ENCODE results near the gene SWAP70.

The SWAP70 gene

GRCh38 chr11:9761441-9761945 lies 97.6 kb downstream of the SWAP70 start:
- Histone ChIP-seq H3K4me2 (ENCODE audit: low read length, poor library complexity, severe bottlenecking) (no peak overlapping the region), H3K4me3 (ENCODE audit: insufficient read depth in 1 of 2, low read depth in 1 of 2, low read length in 2 of 2) (no peak overlapping the region), H3K18ac (ENCODE audit: low read depth in 1 of 2, low read length in 2 of 2) (peak overlapping the region in 1 of 2 experiments; percentile 92), H3K79me1 (replicated peaks; ENCODE audit: low read length, poor library complexity, severe bottlenecking) (peaks cover 5% of the 10 kb centered on the region), H3K14ac (ENCODE audit: low read length in 2 of 2) (no peak overlapping the region), H2AFZ (ENCODE audit: low read depth, low read length) (no peak overlapping the region), H3K9me3 (ENCODE audit: control insufficient read depth, low read length) (no peaks in the 10 kb centered on the region), H3K4ac (ENCODE audit: low read depth in 1 of 2, low read length in 2 of 2) (peak overlapping the region; percentile 25 to 35), H3K27me3 (ENCODE audit: control insufficient read depth in 1 of 2, insufficient read depth in 1 of 2, low read length in 2 of 2) (no peaks in the 10 kb centered on the region), H4K91ac (ENCODE audit: low read length) (peak overlapping the region; percentile 18), H2BK5ac (ENCODE audit: low read depth, low read length, poor library complexity, severe bottlenecking) (peak overlapping the region; percentile 47), H2BK120ac (ENCODE audit: low read depth, low read length) (peak overlapping the region; percentile 21), H4K8ac (ENCODE audit: low read length) (no peak overlapping the region), H3K4me1 (ENCODE audit: control insufficient read depth, insufficient read depth, low read depth, low read length) (peaks cover 50% of the 10 kb centered on the region), H3K27ac (ENCODE audit: low read length, poor library complexity, severe bottlenecking) (peak overlapping the region; percentile 67), H2AK5ac (ENCODE audit: low read length, severe bottlenecking) (peak overlapping the region; percentile 90), H3K9ac (ENCODE audit: low read length) (no peak overlapping the region), H3K36me3 (ENCODE audit: control insufficient read depth in 1 of 2, insufficient read depth in 2 of 2, low read depth in 1 of 2, low read length in 2 of 2) (peaks cover 0 to 2% of the 10 kb centered on the region in 2 experiments), H2BK12ac (ENCODE audit: low read length in 2 of 2) (peak overlapping the region in 1 of 2 experiments; percentile 100), H3K23ac (ENCODE audit: low read length in 2 of 2) (no peak overlapping the region), H2BK15ac (ENCODE audit: low read depth, poor library complexity, severe bottlenecking) (no peak overlapping the region)
- DNase-seq: no peak
- WGBS: 86% methylated on average over 6 of the region's 6 CpGs

DNA sequence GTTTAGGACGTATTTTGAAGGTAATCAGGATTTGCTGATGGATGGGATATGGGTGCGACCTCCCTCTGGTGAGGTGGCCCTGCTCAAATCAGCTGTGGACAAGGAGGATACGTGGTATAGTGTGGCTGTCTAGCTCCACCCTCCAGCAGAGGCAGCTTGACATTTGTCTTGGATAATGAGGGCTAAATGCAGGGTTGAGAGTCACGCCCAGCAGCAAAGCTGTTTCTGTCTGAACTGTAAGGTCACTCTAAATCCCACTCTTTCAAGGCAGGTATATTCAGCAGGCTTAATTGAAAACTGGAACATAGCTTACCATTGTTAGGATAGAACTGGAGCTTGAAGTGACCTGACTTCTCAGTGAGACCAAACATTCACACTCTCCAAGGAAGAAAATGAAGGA lies 98.7 kb downstream of the SWAP70 start:
- Histone ChIP-seq H3K4me1 (ENCODE audit: control insufficient read depth, insufficient read depth, low read depth, low read length) (peaks cover 49% of the 10 kb centered on the region), H3K27me3 (ENCODE audit: control insufficient read depth in 1 of 2, insufficient read depth in 1 of 2, low read length in 2 of 2) (no peaks in the 10 kb centered on the region), H4K8ac (ENCODE audit: low read length) (peak overlapping the region; percentile 69), H3K4ac (ENCODE audit: low read depth in 1 of 2, low read length in 2 of 2) (peak overlapping the region; percentile 16 to 35), H3K4me3 (ENCODE audit: insufficient read depth in 1 of 2, low read depth in 1 of 2, low read length in 2 of 2) (no peak overlapping the region), H2AK5ac (ENCODE audit: low read length, severe bottlenecking) (peak overlapping the region; percentile 90), H3K23ac (ENCODE audit: low read length in 2 of 2) (no peak overlapping the region), H3K9ac (ENCODE audit: low read length) (no peak overlapping the region), H3K4me2 (ENCODE audit: low read length, poor library complexity, severe bottlenecking) (no peak overlapping the region), H2BK5ac (ENCODE audit: low read depth, low read length, poor library complexity, severe bottlenecking) (no peak overlapping the region), H3K18ac (ENCODE audit: low read depth in 1 of 2, low read length in 2 of 2) (peak overlapping the region; percentile 66 to 96), H2AFZ (ENCODE audit: low read depth, low read length) (no peak overlapping the region), H2BK15ac (ENCODE audit: low read depth, poor library complexity, severe bottlenecking) (peak overlapping the region; percentile 50), H3K79me1 (replicated peaks; ENCODE audit: low read length, poor library complexity, severe bottlenecking) (peaks cover 10% of the 10 kb centered on the region), H4K91ac (ENCODE audit: low read length) (peak overlapping the region; percentile 87), H3K36me3 (ENCODE audit: control insufficient read depth in 1 of 2, insufficient read depth in 2 of 2, low read depth in 1 of 2, low read length in 2 of 2) (peaks cover 0 to 2% of the 10 kb centered on the region in 2 experiments), H2BK12ac (ENCODE audit: low read length in 2 of 2) (peak overlapping the region; percentile 81 to 100), H3K9me3 (ENCODE audit: control insufficient read depth, low read length) (no peaks in the 10 kb centered on the region), H3K14ac (ENCODE audit: low read length in 2 of 2) (peak overlapping the region in 1 of 2 experiments; percentile 93), H2BK120ac (ENCODE audit: low read depth, low read length) (peak overlapping the region; percentile 37), H3K27ac (ENCODE audit: low read length, poor library complexity, severe bottlenecking) (no peak overlapping the region)
- 98% methylated on average over 3 of the region's 4 CpGs for WGBS
- no peak for DNase-seq

GRCh38 chr11:9763301-9763700 lies 99.4 kb downstream of the SWAP70 start:
- Histone ChIP-seq H3K4ac (ENCODE audit: low read depth in 1 of 2, low read length in 2 of 2) (peak overlapping the region; percentile 40 to 97), H3K4me1 (ENCODE audit: control insufficient read depth, insufficient read depth, low read depth, low read length) (peaks cover 45% of the 10 kb centered on the region), H3K4me2 (ENCODE audit: low read length, poor library complexity, severe bottlenecking) (no peak overlapping the region), H3K9ac (ENCODE audit: low read length) (no peak overlapping the region), H3K14ac (ENCODE audit: low read length in 2 of 2) (no peak overlapping the region), H3K79me1 (replicated peaks; ENCODE audit: low read length, poor library complexity, severe bottlenecking) (peaks cover 10% of the 10 kb centered on the region), H3K27me3 (ENCODE audit: control insufficient read depth in 1 of 2, insufficient read depth in 1 of 2, low read length in 2 of 2) (no peaks in the 10 kb centered on the region), H2AFZ (ENCODE audit: low read depth, low read length) (no peak overlapping the region), H2AK5ac (ENCODE audit: low read length, severe bottlenecking) (peak overlapping the region; percentile 98), H3K27ac (ENCODE audit: low read length, poor library complexity, severe bottlenecking) (no peak overlapping the region), H4K91ac (ENCODE audit: low read length) (no peak overlapping the region), H2BK12ac (ENCODE audit: low read length in 2 of 2) (peak overlapping the region; percentile 88 to 94), H3K9me3 (ENCODE audit: control insufficient read depth, low read length) (no peaks in the 10 kb centered on the region), H3K36me3 (ENCODE audit: control insufficient read depth in 1 of 2, insufficient read depth in 2 of 2, low read depth in 1 of 2, low read length in 2 of 2) (peaks cover 0 to 2% of the 10 kb centered on the region in 2 experiments), H3K4me3 (ENCODE audit: insufficient read depth in 1 of 2, low read depth in 1 of 2, low read length in 2 of 2) (no peak overlapping the region), H3K18ac (ENCODE audit: low read depth in 1 of 2, low read length in 2 of 2) (peak overlapping the region; percentile 86 to 98), H2BK120ac (ENCODE audit: low read depth, low read length) (no peak overlapping the region), H3K23ac (ENCODE audit: low read length in 2 of 2) (no peak overlapping the region), H4K8ac (ENCODE audit: low read length) (no peak overlapping the region), H2BK5ac (ENCODE audit: low read depth, low read length, poor library complexity, severe bottlenecking) (no peak overlapping the region), H2BK15ac (ENCODE audit: low read depth, poor library complexity, severe bottlenecking) (no peak overlapping the region)
- no peak for DNase-seq
- WGBS: 85% methylated on average over 1 of the region's 1 CpG

DNA sequence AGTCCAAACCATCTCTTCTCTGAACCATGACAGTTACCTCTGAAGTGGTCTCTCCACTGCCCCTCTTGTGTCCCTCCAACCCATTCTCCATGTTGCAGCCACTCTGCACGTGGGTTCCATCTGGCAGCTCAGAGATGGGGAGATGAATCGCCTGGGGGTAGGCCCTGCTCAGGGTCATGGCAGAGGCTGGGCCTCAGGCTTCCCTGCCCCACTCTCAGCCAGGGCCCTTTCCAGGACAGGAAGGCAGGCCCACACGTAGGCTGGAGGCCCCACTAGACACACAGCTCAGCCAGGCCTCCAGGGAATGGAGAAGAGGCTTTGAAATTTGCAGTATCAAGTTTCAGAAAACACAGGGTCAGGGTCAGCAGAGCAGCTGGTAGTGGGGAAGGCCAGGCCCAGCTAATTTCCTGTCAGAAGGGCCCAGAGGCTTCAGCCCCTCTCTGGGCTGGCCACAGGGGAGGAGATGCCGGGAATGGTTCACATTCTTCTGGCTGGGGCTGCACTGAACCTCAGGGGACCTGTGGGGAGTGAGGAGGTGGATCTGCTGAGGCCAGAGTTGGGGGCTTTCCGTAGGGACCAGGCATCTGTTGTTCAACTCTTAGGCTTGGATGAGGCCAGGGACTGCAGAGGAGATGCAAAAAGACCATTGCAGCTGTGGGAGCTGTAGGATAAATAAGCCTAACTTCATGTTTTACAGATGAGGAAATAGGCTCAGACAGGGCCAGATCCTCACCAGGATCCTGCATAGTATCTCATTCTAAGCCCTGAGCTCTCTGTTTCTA lies 101.6 kb downstream of the SWAP70 start:
- Histone ChIP-seq H3K27ac (ENCODE audit: low read length, poor library complexity, severe bottlenecking) (peak overlapping the region; percentile 95), H3K14ac (ENCODE audit: low read length in 2 of 2) (peak overlapping the region in 1 of 2 experiments; percentile 23), H3K9me3 (ENCODE audit: control insufficient read depth, low read length) (no peaks in the 10 kb centered on the region), H4K8ac (ENCODE audit: low read length) (peak overlapping the region; percentile 95), H3K4ac (ENCODE audit: low read depth in 1 of 2, low read length in 2 of 2) (peak overlapping the region; percentile 93 to 98), H2BK120ac (ENCODE audit: low read depth, low read length) (peak overlapping the region; percentile 96), H3K23ac (ENCODE audit: low read length in 2 of 2) (no peak overlapping the region), H3K9ac (ENCODE audit: low read length) (peak overlapping the region; percentile 53), H3K4me3 (ENCODE audit: insufficient read depth in 1 of 2, low read depth in 1 of 2, low read length in 2 of 2) (peak overlapping the region in 1 of 2 experiments; percentile 15), H3K4me2 (ENCODE audit: low read length, poor library complexity, severe bottlenecking) (no peak overlapping the region), H3K27me3 (ENCODE audit: control insufficient read depth in 1 of 2, insufficient read depth in 1 of 2, low read length in 2 of 2) (no peaks in the 10 kb centered on the region), H2BK15ac (ENCODE audit: low read depth, poor library complexity, severe bottlenecking) (peak overlapping the region; percentile 90), H3K4me1 (ENCODE audit: control insufficient read depth, insufficient read depth, low read depth, low read length) (peaks cover 26% of the 10 kb centered on the region), H2AK5ac (ENCODE audit: low read length, severe bottlenecking) (peak overlapping the region; percentile 98), H2BK5ac (ENCODE audit: low read depth, low read length, poor library complexity, severe bottlenecking) (peak overlapping the region; percentile 98), H2AFZ (ENCODE audit: low read depth, low read length) (no peak overlapping the region), H4K91ac (ENCODE audit: low read length) (peak overlapping the region; percentile 100), H2BK12ac (ENCODE audit: low read length in 2 of 2) (peak overlapping the region; percentile 100), H3K18ac (ENCODE audit: low read depth in 1 of 2, low read length in 2 of 2) (peak overlapping the region; percentile 98), H3K36me3 (ENCODE audit: control insufficient read depth in 1 of 2, insufficient read depth in 2 of 2, low read depth in 1 of 2, low read length in 2 of 2) (peaks cover 0 to 9% of the 10 kb centered on the region in 2 experiments), H3K79me1 (replicated peaks; ENCODE audit: low read length, poor library complexity, severe bottlenecking) (peaks cover 14% of the 10 kb centered on the region)
- DNase-seq: peak; percentile 91
- 4% methylated on average over 5 of the region's 5 CpGs for WGBS

Data from mesenchymal stem cell (in vitro differentiated cells and primary cell).